ENCODE data around the gene AIMP2. TPM values are rescaled to one million over a fixed set of nuclear protein-coding genes. Genes with fewer than 3 reads are reported as not detected.
"Not testable (repeated sequence)": the region's sequence is repeated elsewhere in the genome, so short reads cannot be mapped to it uniquely, and the experiment has no call there.

AIMP2 gene
- total RNA-seq, 1 donor from 2014 or later: 48.6 TPM

DNA sequence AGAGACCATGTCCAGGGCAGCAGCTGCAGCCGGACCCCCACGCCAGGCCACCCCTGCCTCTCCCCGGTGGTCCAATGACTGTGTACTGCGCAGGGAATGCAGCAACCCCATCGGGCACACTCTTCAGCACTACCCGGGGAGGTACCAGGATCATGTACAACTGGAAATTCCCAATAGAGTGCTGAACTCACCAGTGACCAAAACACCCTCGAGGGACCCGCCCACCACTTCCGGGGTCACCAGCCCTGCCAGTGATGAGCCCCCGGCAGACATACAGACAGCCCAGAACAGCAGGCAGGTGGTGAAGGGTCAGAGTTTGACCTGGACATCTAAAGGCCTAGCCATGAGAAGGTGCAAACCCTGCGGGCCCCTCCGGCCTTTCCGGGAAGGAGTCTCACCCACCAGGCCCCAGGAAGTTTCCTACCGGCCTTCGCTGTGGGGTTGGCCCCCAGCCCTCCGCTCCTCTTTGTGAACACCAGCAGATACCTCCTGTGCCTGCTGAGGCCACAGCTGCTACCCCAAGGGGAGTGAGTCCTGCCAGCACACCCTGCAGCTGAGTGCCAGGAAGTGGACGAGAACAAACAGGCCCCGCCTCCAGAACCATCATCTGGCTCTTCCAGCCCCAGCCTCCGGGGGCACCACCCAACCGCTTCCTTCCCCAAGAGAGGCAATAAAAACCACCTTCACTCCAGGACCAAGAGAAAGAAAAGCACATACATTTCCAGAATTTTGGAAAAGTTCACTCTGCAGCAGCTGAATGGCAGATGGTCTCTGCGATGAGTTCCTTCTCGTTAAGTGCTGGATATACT lies 17.1 kb downstream of the AIMP2 start:
- DNase-seq (ENCODE audit: low spot score): no peak

DNA sequence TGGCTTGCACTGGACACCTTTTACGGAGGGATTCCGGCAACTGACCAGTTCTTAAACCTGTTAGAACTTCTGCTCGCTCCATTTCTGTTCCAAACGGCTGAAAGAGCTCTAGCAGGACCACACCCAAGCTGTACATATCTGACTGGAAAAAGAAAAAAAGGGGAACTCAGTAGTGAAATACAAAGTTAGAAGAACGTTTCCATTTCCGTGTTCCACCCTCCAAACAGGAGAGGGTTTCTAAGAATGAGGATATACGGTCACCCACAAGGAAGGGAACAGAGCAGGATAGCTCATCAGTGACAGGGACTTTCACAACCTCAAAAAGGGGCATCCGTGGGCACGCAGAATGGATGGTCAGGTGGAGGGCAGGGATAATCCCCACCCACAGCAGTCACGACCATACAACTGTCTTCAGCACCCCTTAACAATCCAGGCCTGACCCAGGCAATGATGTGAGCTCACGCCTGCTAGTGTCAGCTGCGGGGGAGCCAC lies 17.8 kb downstream of the AIMP2 start:
- no peak for DNase-seq (ENCODE audit: low spot score)

DNA sequence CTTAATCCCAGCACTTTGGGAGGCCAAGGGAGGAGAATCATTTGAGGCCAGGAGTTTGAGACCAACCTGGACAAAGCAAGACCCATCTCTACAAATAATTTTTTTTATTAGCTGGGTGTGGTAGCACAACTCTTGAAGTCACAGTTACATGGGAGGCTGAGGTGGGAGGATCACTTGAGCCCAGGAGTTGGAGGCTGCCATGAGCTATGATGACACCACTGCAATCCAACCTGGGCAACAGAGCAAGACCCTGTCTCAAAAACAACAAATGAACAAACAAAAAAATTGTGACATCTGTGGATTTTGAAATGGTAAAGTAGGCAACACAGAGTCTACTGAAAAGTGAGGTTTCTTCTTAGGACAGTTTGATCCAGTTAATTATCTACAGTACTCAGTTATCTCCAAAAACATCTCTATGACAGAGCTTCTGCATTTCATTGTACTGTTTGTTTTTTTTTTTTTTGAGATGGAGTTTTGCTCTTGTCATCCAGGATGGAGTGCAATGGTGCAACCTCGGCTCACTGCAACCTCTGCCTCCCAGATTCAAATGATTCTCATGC lies 18.8 kb downstream of the AIMP2 start:
- DNase-seq (ENCODE audit: low spot score): no peak

DNA sequence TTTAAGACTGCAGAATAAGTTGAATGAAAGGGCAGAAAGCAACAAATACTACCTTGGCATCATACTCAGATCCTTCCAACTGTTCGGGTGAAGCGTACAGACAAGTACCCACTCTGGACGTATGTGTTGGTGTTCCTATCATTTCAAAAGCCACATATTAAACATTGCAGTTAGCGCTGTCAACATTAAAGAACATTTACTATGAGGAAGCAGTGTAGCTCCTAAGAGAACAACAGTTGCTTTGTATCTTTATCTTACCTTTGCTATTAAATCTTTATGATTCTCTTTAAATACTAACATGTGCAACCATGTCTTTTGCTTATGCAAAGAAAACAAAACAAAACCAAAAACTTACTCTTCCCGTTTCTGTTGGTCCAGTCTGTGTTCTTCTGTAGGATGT lies 19.5 kb downstream of the AIMP2 start:
- no peak for DNase-seq (ENCODE audit: low spot score)

DNA sequence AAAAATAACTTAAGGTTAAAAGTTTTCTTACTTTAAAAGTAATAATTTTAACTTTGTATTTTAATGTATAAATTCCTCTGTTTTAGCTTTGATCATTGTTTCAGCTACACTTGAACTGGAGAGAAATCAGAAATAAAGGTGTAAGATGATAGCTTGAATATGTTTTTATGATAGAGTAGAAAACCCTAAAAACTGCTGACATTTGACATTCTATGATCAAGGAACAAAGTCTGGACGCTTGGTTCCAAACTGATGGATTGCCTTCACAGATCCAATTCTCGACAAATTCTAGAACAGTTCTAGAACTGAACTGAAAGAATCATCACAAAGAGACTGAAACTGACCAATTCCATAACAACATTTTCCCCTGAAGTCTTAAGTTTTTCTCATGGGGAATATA lies 21.9 kb downstream of the AIMP2 start, which contains the start of gene ANKRD61:
ANKRD61 (plus strand) TSS at position 389 of the 400 bp plus-strand sequence; CDS start at position 389, 0 bp downstream.
- DNase-seq (ENCODE audit: low spot score): no peak

DNA sequence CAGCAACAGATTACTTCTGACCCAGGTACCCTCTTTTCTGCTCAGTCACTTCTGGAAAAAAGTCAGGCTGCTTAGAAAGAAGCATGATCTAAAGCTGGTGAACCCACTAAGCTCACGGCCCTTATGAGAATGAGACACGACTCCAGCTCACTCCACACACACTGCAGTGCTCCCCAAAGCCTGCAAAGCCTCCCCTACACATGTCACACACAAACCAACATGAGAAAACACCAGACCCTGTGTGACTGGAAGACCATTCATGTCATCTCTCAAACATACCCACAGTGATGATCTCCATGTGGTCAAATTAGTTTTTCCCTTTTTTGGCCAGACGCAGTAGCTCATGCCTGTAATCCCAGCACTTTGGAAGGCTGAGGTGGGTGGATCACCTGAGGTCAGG lies 22.5 kb downstream of the AIMP2 start:
- DNase-seq (ENCODE audit: low spot score): no peak

DNA sequence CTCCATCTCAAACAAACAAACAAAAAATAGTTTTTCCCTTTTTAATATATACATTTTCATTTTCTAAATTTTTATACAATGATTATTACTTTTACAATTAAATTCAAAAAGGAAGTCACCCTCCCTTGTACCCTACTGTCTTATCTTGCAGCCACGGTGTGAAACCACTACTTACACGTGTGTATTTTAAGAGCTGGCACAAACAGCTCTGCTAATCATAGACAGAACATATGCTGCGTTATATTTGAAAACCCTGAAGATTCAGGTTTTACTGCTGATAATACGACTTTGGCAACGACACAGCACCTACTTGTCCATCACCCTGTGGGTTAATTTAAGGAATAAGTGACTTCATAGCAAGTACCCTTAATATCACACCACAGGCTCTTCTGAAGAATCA lies 23.1 kb downstream of the AIMP2 start:
- no peak for DNase-seq (ENCODE audit: low spot score)

DNA sequence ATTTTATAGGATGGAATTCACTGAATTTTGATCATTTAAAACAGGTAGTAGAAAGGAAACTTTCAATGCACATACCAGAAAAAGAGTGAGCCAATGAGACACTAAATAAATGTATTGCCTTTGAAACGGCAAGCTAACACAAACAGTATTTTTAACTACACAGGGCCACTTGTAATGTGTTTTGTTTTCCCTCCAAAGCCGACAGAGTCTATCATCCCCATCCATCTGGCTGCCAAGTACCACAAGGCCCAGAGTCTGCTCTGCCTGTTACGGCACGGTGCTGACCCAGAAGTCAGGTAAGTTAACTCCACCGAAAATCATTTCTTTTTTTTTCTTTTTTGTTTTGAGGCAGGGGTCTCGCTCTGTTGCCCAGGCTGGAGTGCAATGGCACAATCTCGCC lies 23.6 kb downstream of the AIMP2 start:
- DNase-seq (ENCODE audit: low spot score): no peak

DNA sequence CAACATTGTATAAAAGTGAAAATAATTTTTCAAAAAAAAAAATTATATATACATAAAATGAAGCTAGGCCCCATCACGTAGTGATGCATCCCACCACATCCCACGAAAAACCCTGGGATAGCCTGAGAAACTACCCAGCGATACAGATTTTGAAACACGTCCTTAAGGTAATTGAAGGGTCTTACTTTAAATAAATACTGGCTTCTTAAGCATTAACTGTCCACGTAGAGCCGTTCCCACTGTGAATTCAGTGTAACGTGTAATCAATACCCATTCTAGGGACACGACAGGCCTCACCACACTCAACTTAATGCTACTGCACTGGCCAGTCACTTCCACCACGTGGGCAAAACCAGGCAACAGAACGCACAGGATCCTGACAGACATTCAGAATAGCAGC lies 26.1 kb downstream of the AIMP2 start:
- no peak for DNase-seq (ENCODE audit: low spot score)

DNA sequence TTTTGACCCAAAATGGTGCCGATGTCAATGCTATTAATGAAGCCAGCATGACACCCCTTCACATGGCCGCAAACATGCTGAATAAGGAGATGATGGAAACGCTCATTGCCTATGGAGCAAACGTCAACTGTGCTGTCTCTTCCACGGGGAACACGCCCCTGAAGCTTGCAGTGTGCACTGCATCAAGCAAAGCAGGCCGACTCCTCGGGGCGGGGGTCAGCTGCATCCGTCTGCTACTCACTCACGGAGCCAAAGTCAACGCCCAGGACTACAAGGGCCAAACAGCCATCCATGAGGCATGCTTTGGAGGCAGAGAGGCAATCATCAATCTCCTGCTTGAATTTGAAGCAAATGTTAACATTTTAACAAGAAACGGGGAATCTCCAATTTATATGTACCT lies 26.6 kb downstream of the AIMP2 start:
- DNase-seq (ENCODE audit: low spot score): no peak

DNA sequence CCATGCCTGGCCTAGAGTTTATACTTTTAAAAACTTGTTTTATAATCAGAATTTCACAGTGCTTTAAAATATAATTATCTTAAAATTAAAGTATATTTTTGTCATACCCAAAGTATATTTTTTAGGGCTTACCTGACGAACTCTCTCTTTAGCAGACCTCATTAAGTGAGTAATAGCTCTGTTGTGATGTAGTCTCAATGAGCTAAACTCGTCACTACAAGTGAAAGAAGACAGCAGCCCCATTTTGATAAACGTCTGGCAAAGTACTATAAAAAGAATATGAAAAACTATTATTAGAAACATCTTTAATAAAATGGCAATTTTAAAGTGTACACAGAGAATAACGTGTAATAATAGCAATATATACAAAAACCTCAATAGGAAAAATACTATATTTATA lies 40.7 kb downstream of the AIMP2 start:
- DNase-seq (ENCODE audit: low spot score): no peak

DNA sequence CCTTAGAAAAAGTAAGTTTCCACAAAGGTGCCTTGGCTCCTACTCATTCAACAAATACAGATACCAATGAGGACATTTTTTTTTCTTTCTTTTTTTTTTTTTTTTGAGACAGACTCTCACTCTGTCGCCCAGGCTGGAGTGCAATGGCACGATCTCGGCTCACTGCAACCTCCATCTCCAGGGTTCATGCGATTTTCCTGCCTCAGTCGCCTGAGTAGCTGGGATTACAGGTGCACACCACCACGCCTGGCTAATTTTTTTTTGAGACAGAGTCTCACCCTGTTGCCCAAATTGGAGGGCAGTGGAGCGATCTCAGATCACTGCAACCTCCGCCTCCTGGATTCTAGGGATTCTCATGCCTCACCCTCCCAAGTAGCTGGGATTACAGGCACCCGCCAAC lies 42.1 kb downstream of the AIMP2 start:
- DNase-seq (ENCODE audit: low spot score): not testable (repeated sequence)

DNA sequence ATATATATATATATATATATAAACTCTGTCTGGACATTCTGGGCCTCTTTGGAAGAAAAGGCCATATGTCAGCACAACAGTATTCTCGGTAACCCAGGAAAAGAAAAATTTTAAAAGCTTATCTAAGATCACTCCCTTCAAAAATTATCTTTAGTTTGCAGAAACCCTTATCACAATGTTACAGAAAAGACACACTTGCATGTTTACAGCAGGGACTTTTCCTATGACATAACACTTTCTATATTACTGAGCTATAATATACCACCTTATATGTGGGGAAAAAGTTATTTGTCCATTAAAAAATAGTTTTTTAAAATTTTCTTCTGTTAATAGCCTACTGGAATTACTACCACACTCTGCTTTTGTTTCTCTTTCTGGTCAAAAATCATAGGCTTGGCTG lies 47.5 kb downstream of the AIMP2 start:
- DNase-seq (ENCODE audit: low spot score): peak; percentile 12

DNA sequence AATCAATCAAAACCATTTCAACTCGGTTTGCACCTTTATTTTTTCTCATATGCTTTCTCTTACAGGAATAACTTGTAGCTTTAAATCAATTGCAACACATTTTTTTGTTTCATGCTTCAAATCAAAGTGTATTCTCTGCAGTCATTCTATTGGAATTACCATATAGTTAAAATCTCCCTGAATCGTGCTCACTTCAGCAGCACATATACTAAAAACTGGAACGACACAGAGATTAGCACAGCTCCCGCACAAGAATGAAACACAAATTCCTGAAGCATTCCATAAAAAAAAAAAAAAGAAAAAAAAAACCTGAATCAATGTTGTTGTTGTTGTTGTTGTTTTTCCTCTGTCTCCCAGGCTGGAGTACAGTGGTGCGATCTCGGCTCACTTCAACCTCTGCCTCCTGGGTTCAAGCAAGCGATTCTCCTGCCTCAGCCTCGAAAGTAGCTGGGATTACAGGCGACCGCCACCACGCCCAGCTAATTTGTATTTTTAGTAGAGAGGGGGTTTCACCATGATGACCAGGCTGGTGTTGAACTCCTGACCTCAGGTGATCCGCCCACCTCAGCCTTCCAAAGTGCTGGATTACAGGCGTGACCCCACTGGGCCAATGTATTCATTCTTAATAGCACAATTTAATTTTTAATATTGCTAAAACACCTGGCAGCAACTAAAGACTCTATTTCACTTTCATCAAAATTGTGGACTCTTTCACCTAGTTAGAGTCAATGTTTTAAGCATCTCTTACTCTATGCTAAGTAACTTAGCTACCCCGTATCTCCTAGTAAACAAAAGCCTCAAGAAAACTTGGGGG lies 48.5 kb downstream of the AIMP2 start:
- DNase-seq (ENCODE audit: low spot score): no peak

DNA sequence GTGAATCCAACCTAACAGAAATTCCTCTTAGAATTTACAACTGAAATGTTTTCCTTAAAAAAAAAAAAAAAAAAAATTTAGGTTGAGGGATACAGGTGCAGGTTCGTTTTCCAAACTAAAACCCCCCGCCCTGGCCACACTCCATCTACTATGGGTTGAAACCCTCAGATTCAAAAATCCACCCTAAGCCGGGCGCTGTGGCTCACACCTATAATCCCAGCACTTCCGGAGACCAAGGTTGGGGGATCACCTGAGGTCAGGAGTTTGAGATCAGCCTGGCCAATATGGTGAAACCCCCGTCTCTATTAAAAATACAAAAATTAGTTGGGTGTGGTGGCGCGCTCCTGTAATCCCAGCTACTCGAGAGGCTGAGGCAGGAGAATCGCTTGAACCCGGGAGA lies 50.9 kb downstream of the AIMP2 start:
- not testable (repeated sequence) for DNase-seq (ENCODE audit: low spot score)

DNA sequence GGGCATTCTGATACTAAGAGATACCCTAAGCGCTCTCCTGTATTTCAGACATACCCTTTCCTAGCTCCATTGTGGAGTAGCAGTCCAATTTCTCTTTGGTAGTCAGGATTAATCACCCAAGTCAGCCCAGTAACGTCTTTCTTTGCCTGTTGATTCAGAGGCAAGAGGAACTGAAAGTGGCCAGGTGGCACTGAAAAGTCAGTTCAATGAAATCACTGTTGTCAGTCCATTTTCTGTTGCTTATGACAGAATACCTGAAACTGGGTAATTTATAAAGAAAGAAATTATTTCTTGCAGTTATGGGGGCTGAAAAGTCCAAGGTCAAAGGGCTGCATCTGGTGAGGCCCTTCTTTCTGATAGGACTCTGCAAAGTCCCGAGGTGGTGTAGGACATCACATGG lies 62.3 kb downstream of the AIMP2 start:
- no peak for DNase-seq (ENCODE audit: low spot score)

Other genes with a start within 250 kb of the AIMP2 start
- 62.8 TPM for gene RNF216, start 227.6 kb upstream of the AIMP2 start, total RNA-seq (ENCODE audit: insufficient read depth, low replicate concordance)
- not detected for gene OCM, start 128.5 kb upstream of the AIMP2 start, total RNA-seq (ENCODE audit: insufficient read depth, low replicate concordance)
- 35.2 TPM for gene CCZ1, start 110.5 kb upstream of the AIMP2 start, total RNA-seq (ENCODE audit: insufficient read depth, low replicate concordance)
- 1.2 TPM for gene RSPH10B, start 38.6 kb upstream of the AIMP2 start, total RNA-seq (ENCODE audit: insufficient read depth, low replicate concordance)
- 15.4 TPM for gene PMS2, start 223 bp upstream of the AIMP2 start, total RNA-seq (ENCODE audit: insufficient read depth, low replicate concordance)
- gene ANKRD61, start 22.1 kb downstream of the AIMP2 start, total RNA-seq (ENCODE audit: insufficient read depth, low replicate concordance): not detected
- 18.3 TPM for gene EIF2AK1, start 49.9 kb downstream of the AIMP2 start, total RNA-seq (ENCODE audit: insufficient read depth, low replicate concordance)
- 4.1 TPM for gene USP42, start 95.7 kb downstream of the AIMP2 start, total RNA-seq (ENCODE audit: insufficient read depth, low replicate concordance)